ENCODE results near the gene NECAB3.

Gene NECAB3

GRCh38 chr20:33711446-33711738 lies 37.2 kb upstream of the NECAB3 start:
- no peak for TF ChIP-seq CTCF (IDR thresholded peaks at IDR 0.05; ENCODE audit: borderline replicate concordance, insufficient read depth, low read depth, low read length)
- no peak overlapping the region for H3K4me3 ChIP-seq (ENCODE audit: low read depth, low read length)

- no peak for TF ChIP-seq CTCF (IDR thresholded peaks at IDR 0.05; ENCODE audit: borderline replicate concordance, insufficient read depth, low read depth, low read length)
- no peak overlapping the region for H3K4me3 ChIP-seq (ENCODE audit: low read depth, low read length)
Observed at GRCh38 chr20:33710681-33711445, 36.6 kb upstream of the NECAB3 start.

GRCh38 chr20:33709905-33710541 lies 35.8 kb upstream of the NECAB3 start:
- H3K4me3 ChIP-seq (ENCODE audit: low read depth, low read length): no peak overlapping the region
- TF ChIP-seq CTCF (IDR thresholded peaks at IDR 0.05; ENCODE audit: borderline replicate concordance, insufficient read depth, low read depth, low read length): no peak

- H3K4me3 ChIP-seq (ENCODE audit: low read depth, low read length): no peak overlapping the region
- no peak for TF ChIP-seq CTCF (IDR thresholded peaks at IDR 0.05; ENCODE audit: borderline replicate concordance, insufficient read depth, low read depth, low read length)
Observed at GRCh38 chr20:33709398-33709797, 35.2 kb upstream of the NECAB3 start.

- no peak for TF ChIP-seq CTCF (IDR thresholded peaks at IDR 0.05; ENCODE audit: borderline replicate concordance, insufficient read depth, low read depth, low read length)
- no peak overlapping the region for H3K4me3 ChIP-seq (ENCODE audit: low read depth, low read length)
Observed at GRCh38 chr20:33707668-33708067, 33.4 kb upstream of the NECAB3 start.

GRCh38 chr20:33704197-33704924 lies 30.1 kb upstream of the NECAB3 start:
- no peak for TF ChIP-seq CTCF (IDR thresholded peaks at IDR 0.05; ENCODE audit: borderline replicate concordance, insufficient read depth, low read depth, low read length)
- H3K4me3 ChIP-seq (ENCODE audit: low read depth, low read length): no peak overlapping the region

All from GM12875 (cell line).